Thymus (tissue), 11 donors: Measurements from ENCODE around the gene MYG1. TPM values are rescaled to one million over a fixed set of nuclear protein-coding genes. Genes with fewer than 3 reads are reported as not detected.
A peak's percentile ranks its signal among the peaks of the same experiment; 100 is the strongest.
"Not testable (repeated sequence)": the region's sequence is repeated elsewhere in the genome, so short reads cannot be mapped to it uniquely, and the experiment has no call there.

Source experiments
- DNase-seq, 9 donors: peaks; one replicate each; pipeline ENCODE4 v3.0.0-alpha.2; 2013; ENCODE audit warnings: low spot score in 9 of 9, low read depth in 6 of 9, missing footprints in 1 of 9
- H3K27ac ChIP-seq, 2 donors: one replicate each; pipeline ENCODE4 v1.5.1; 2013; ENCODE audit warnings: control low read depth in 1 of 2, low read depth in 1 of 2, low read length in 1 of 2, mild to moderate bottlenecking in 1 of 2, moderate library complexity in 1 of 2
- H3K27me3 ChIP-seq, 2 donors: one replicate each; pipeline ENCODE4 v1.5.1; 2013; ENCODE audit warnings: low read length in 1 of 2; ENCODE audit not compliant: control insufficient read depth in 2 of 2, insufficient read depth in 1 of 2
- H3K36me3 ChIP-seq, 2 donors: one replicate each; pipeline ENCODE4 v1.5.1; 2013; ENCODE audit warnings: low read length in 1 of 2, mild to moderate bottlenecking in 1 of 2, moderate library complexity in 1 of 2; ENCODE audit not compliant: control insufficient read depth in 2 of 2, insufficient read depth in 2 of 2
- H3K4me1 ChIP-seq, 2 donors: one replicate each; pipeline ENCODE4 v1.5.1; 2013; ENCODE audit warnings: low read length in 2 of 2; ENCODE audit not compliant: control insufficient read depth in 2 of 2, insufficient read depth in 2 of 2
- H3K4me3 ChIP-seq, 2 donors: one replicate each; pipeline ENCODE4 v1.5.1; 2013; ENCODE audit warnings: low read length in 2 of 2, control low read depth in 1 of 2, mild to moderate bottlenecking in 1 of 2
- H3K9me3 ChIP-seq, 2 donors: one replicate each; pipeline ENCODE4 v1.5.1; 2013; ENCODE audit warnings: low read length in 1 of 2, mild to moderate bottlenecking in 1 of 2; ENCODE audit not compliant: control insufficient read depth in 2 of 2, insufficient read depth in 1 of 2
- WGBS: extraction: QIAGEN DNeasy Blood & Tissue Kit; methylation state at CpG from one replicate; pipeline ENCODE4 v1.1.7; 2013; 5-methylcytosine and 5-hydroxymethylcytosine counted together
- polyA plus RNA-seq: library from polyadenylated mRNA; stranded (reverse); fragments of 200-250 nt; gene quantifications from one replicate; pipeline ENCODE4 v1.2.3, GENCODE V29; 2013
- total RNA-seq: library from RNA; stranded (reverse); fragments of 120-200 nt; gene quantifications from one replicate; pipeline ENCODE4 v1.2.4, GENCODE V29; 2013
- donor health status: healthy.

The MYG1 gene
- total and polyA plus RNA-seq, 2 donors: 53.0 to 57.9 TPM

- Histone ChIP-seq H3K27ac (no peak overlapping the region), H3K9me3 (no peaks in the 10 kb centered on the region), H3K4me3 (no peak overlapping the region), H3K27me3 (peaks cover 2 to 77% of the 10 kb centered on the region in 2 donors), H3K4me1 (peaks cover 2 to 11% of the 10 kb centered on the region in 2 donors), H3K36me3 (no peaks in the 10 kb centered on the region)
- 91% methylated on average over 5 of the region's 5 CpGs for WGBS
- DNase-seq: no peak
Observed at GRCh38 chr12:53330671-53331070, 31.2 kb downstream of the MYG1 start.

GRCh38 chr12:53332339-53332738 is 32.8 kb downstream of the MYG1 start:
- not testable (repeated sequence) for DNase-seq, H3K27ac ChIP-seq, H3K36me3 ChIP-seq, H3K9me3 ChIP-seq, H3K4me3 ChIP-seq
- peaks cover 3 to 15% of the 10 kb centered on the region in 2 donors for H3K4me1 ChIP-seq
- peaks cover 2 to 77% of the 10 kb centered on the region in 2 donors for H3K27me3 ChIP-seq

GRCh38 chr12:53332744-53333143 is 33.2 kb downstream of the MYG1 start:
- 78% methylated on average over 15 of the region's 15 CpGs for WGBS
- Histone ChIP-seq H3K27ac (no peak overlapping the region), H3K9me3 (no peaks in the 10 kb centered on the region), H3K4me3 (no peak overlapping the region), H3K4me1 (peaks cover 5 to 19% of the 10 kb centered on the region in 2 donors), H3K36me3 (no peaks in the 10 kb centered on the region), H3K27me3 (peaks cover 2 to 77% of the 10 kb centered on the region in 2 donors)
- DNase-seq: no peak

- no peak overlapping the region for H3K27ac ChIP-seq
- no peaks in the 10 kb centered on the region for H3K36me3 ChIP-seq
- H3K27me3 ChIP-seq: peaks cover 2 to 76% of the 10 kb centered on the region in 2 donors
- WGBS: 94% methylated on average over 4 of the region's 4 CpGs
- DNase-seq: no peak
- H3K9me3 ChIP-seq: no peaks in the 10 kb centered on the region
- H3K4me3 ChIP-seq: no peak overlapping the region
- peaks cover 10 to 20% of the 10 kb centered on the region in 2 donors for H3K4me1 ChIP-seq
Observed at GRCh38 chr12:53333289-53333688, 33.8 kb downstream of the MYG1 start.

- 82% methylated on average over 7 of the region's 7 CpGs for WGBS
- H3K27me3 ChIP-seq: peaks cover 2 to 76% of the 10 kb centered on the region in 2 donors
Observed at GRCh38 chr12:53333845-53334244, 34.4 kb downstream of the MYG1 start.

GRCh38 chr12:53334822-53335221 is 35.3 kb downstream of the MYG1 start:
- Histone ChIP-seq H3K36me3 (no peaks in the 10 kb centered on the region), H3K9me3 (no peaks in the 10 kb centered on the region), H3K4me3 (no peak overlapping the region), H3K27ac (no peak overlapping the region), H3K4me1 (peaks cover 16 to 27% of the 10 kb centered on the region in 2 donors), H3K27me3 (peaks cover 2 to 79% of the 10 kb centered on the region in 2 donors)
- 95% methylated on average over 8 of the region's 8 CpGs for WGBS
- DNase-seq: no peak

More at GRCh38 chr12:53333845-53334244, 34.4 kb downstream of the MYG1 start:
- H3K27ac ChIP-seq: no peak overlapping the region
- H3K4me1 ChIP-seq: peaks cover 16 to 26% of the 10 kb centered on the region in 2 donors
- no peak overlapping the region for H3K4me3 ChIP-seq
- no peaks in the 10 kb centered on the region for H3K9me3 ChIP-seq
- no peaks in the 10 kb centered on the region for H3K36me3 ChIP-seq
- DNase-seq: no peak

DNA sequence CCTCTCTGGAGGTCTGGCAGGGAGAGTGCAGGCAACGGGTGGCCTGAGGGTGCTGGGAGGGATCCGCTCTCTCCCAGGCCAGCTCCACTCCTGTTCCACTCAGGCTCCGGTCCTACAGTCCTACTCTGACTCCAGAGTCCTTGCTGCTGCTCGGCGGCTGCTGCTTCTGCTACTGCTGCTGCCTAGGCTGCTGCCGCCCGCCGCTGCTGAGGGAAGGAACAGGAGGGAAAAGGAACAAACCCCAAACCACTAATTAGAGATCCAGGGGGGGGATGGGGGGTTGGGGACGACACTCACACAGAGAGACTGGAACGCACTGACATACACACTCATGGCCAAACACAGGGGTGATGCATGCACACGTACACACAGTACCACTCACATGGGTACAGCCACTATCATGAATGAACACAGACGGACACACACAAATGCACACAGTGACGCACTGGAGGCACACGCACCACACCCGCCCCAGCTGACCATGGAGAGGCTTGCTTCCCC is 36.7 kb downstream of the MYG1 start, which contains the start of gene SP7:
TSS of gene SP7 (minus strand) at position 174 of the 501 bp plus-strand sequence. CDS start 708 bp downstream, outside the sequence.
- peaks cover 16 to 27% of the 10 kb centered on the region in 2 donors for H3K4me1 ChIP-seq
- H3K36me3 ChIP-seq: no peaks in the 10 kb centered on the region
- DNase-seq: no peak
- no peak within 1 kb of the TSS for H3K27ac ChIP-seq
- H3K9me3 ChIP-seq: no peaks in the 10 kb centered on the region
- 16% methylated on average over 15 of the region's 15 CpGs for WGBS
- peaks cover 2 to 80% of the 10 kb centered on the region in 2 donors for H3K27me3 ChIP-seq
- H3K4me3 ChIP-seq: no peak within 1 kb of the TSS

DNA sequence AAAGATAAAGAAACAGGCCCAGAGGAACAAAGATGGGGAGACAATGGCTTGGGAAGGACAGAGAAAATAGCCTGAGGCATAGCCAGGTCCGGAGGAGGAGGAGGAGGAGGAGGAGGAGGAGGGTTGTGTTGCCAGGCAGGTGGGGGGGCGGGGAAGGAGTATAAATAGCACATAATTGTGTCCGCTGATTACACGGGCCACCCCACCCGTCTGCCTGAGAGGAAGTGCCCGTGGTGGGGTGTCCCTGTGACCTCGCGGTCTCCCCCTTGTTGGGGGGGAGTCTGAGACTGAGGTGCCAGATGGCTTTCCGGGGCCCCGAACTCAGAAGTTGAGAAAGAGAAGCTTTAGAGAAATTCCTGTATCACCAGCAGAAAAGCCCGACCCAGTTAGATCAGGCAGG is 38.5 kb downstream of the MYG1 start:
- 11% methylated on average over 11 of the region's 11 CpGs for WGBS
- H3K36me3 ChIP-seq: no peaks in the 10 kb centered on the region
- DNase-seq: peak in 1 of 9 donors; percentile 53
- H3K4me3 ChIP-seq: no peak overlapping the region
- H3K27ac ChIP-seq: no peak overlapping the region
- H3K4me1 ChIP-seq: peaks cover 16 to 27% of the 10 kb centered on the region in 2 donors
- no peaks in the 10 kb centered on the region for H3K9me3 ChIP-seq
- peaks cover 2 to 65% of the 10 kb centered on the region in 2 donors for H3K27me3 ChIP-seq

DNA sequence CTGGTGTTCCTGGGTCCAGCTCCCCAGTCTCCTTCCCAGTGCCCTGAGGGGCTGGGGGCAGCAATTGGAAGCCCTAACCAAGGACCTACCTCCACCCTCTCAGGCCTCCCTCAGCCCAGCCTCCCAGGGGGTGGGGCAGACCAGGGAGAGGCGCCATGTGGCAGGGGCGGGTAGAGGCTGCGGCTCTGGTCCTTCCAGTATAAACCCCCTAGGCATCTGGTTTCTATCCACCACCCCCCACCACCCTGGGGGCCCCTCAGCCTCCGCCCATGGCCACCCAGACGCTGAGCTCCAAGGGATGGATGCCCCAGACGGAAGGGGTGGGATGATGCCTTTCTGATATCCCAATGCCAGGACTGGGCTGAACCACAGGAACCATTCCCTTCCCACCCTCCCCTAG is 39.4 kb downstream of the MYG1 start:
- Histone ChIP-seq H3K27me3 (peaks cover 2 to 56% of the 10 kb centered on the region in 2 donors), H3K9me3 (no peaks in the 10 kb centered on the region), H3K36me3 (no peaks in the 10 kb centered on the region), H3K27ac (no peak overlapping the region), H3K4me3 (no peak overlapping the region), H3K4me1 (peaks cover 16 to 27% of the 10 kb centered on the region in 2 donors)
- WGBS: 87% methylated on average over 6 of the region's 6 CpGs
- no peak for DNase-seq
